GM11168 (cell line): Measurements from ENCODE around the gene GRID1.

Experiments used
- in situ Hi-C: fragments of 300-500 bp; cut with MboI; formaldehyde crosslinking; loops from one replicate; pipeline ENCODE4 v1.12.0; 2022; ENCODE audit warnings: low sequenced_read_pairs; ENCODE audit not compliant: unreplicated experiment

The GRID1 gene

GRCh38 chr10:85927952-85928665 is 438.5 kb downstream of the GRID1 start:
- in situ Hi-C loops: no loop called here

GRCh38 chr10:85926986-85927385 is 439.6 kb downstream of the GRID1 start:
- in situ Hi-C loops: no loop called here

GRCh38 chr10:85926136-85926535 is 440.5 kb downstream of the GRID1 start:
- in situ Hi-C loops: no loop called here

DNA sequence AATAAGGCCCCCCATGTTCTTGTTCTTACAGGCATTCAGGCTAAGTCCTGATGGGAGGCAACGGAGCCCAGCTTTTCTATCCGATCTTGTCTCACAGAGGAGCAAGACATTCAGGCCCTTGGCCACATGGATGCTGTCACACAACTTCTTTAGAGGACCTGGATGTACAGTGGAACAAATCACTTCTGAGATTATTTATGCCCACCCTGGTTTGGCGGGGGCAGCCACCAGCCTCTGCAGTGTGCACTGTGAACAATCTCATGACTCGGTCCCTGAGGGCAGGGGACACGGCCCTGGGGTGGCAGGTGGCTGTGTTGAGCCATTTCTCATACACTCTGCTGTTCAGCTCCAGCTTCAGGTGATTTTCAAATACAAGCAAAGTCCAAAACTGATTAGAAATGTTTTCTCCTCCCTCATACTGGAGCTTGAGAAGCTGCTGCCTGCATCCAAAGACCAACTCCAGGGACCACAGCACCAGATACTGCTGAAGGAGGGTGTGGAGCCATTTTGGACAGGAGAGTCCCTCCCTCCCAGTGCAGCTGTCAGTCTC is 441.3 kb downstream of the GRID1 start:
- in situ Hi-C loops: no loop called here

GRCh38 chr10:85924382-85925102 is 442.1 kb downstream of the GRID1 start:
- in situ Hi-C loops: no loop called here

- in situ Hi-C loops: no loop called here
These were observed 444.1 kb downstream of the GRID1 start for GRCh38 chr10:85922356-85923129.

DNA sequence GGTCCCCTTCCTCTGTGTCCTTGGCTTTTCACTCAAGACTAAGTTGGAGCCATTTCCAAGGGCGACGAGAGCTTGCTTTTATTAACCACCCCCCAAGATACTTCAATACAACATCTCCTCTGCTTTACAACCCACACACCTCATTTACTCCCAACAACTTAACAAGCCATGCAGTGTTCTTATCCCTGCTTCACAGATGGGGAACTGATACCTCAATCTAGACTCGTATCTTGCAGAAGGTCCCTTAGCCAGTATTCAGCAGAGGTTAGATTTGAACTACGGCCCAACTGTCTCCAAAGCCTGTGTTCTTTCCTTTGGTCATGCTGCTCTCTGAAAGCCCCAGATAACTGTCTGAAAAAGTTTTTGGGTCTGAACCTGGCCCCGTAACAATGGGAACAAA is 444.8 kb downstream of the GRID1 start:
- in situ Hi-C loops: no loop called here

- in situ Hi-C loops: no loop called here
These were observed 446.3 kb downstream of the GRID1 start for GRCh38 chr10:85920311-85920710.

DNA sequence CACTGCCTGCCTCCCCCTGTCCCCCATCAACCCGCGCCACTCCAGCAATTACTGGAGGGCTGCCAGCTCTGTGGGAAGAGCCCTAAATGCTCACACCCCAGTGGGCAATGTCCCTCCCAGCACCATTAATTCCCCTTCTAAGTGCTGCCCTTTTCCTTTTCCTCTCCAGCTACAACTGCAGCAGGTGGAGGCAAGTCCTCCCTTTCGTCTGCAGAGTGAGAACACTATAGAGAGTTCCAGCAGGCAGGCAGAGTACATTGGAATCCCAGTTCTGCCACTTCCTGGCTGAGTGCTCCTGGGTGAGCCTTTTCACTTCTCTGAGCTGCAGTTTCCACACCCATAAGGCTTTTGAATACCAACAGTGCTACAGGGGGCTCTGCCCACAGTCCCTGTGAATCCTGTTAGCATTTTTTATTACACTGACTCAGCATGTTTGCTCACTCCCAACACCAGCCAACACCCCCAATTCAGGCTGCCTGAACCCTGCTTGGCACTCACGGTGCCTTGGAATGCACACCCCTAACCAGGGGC is 447.0 kb downstream of the GRID1 start:
- in situ Hi-C loops: no loop called here

GRCh38 chr10:85918371-85918770 is 448.2 kb downstream of the GRID1 start:
- in situ Hi-C loops: no loop called here

DNA sequence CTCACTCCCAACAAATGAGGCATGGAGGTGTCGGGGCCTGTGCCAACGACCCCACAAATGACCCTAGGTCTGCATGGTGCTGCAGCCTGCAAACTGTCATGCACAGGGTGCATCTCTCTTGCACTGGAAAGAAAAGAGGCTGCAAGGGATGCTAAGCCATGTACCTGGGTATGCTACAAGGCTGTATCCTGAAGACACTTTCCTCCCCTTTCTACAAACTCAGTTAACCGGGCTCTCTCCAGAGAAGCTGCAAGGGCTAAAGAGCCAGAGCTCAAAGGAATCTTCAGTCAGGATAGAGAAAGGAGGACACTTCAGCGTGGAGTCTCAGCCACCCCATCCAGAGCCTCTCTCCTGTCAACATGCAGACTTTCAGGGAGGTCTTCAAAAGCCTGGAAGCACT is 449.0 kb downstream of the GRID1 start:
- in situ Hi-C loops: no loop called here

GRCh38 chr10:85916994-85917573 is 449.5 kb downstream of the GRID1 start:
- in situ Hi-C loops: no loop called here

DNA sequence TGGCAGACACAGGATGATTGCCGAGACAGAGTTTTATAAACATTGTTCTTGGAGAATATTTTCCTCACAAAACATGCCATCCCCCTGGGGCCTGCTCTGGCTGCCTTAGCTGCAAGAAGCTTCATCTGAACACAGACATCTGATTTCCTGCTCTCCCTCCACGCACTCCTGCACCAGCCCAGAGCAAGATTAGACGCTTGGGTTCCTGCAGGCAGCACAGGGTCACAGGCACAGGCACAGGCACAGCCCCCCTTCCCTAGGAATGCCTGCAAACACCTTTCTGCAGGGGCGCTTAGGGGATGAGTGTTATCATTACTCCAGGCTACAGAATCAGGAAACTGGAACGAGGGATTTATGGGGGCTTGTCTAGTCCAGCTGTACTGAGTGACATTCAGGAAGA is 450.3 kb downstream of the GRID1 start:
- in situ Hi-C loops: no loop called here

DNA sequence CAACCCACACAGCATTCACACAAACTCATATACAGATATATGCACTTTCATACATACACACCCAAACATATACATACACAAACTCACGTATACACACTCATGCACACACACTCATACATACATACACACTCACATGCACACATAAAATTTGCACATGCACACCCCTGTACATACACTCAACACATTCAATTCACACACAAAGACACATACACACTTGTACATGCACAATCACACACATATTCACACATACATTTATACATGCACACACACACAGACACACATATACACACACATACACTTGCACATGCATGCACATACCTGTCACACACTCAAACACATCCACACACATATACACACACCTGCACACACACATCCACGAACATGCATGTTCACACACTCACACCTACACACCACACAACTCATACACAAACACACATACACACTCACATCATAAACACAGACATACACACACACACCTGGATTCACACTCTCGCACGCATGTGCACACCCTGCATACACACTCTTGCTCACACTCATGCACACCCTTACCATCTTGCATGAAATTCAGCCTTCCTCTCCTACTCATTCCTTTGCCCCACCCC is 451.2 kb downstream of the GRID1 start:
- in situ Hi-C loops: no loop called here

DNA sequence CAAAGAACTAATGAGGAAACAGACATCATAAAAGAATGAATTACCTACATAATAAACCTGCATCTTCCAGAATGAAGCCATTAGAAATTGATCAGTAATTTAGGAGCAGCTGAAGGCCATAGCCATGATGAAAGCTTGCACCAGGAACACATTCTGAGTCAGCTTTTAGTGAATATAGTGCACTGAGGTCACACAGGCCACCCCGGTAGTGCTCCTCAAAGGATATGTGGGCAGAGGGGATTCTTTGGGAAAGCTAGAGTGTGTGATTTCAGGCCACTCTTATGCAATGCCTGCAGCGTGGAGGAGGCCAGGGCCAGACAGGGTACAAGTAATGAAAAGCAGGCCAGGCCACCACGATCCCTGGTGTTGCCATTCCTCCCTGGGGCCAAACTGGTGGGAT is 451.9 kb downstream of the GRID1 start:
- in situ Hi-C loops: no loop called here

GRCh38 chr10:85908462-85908861 is 458.1 kb downstream of the GRID1 start:
- in situ Hi-C loops: no loop called here

- in situ Hi-C loops: no loop called here
These were observed 464.5 kb downstream of the GRID1 start for GRCh38 chr10:85902051-85902450.

- in situ Hi-C loops: no loop called here
These were observed 465.0 kb downstream of the GRID1 start for GRCh38 chr10:85901599-85901998.

DNA sequence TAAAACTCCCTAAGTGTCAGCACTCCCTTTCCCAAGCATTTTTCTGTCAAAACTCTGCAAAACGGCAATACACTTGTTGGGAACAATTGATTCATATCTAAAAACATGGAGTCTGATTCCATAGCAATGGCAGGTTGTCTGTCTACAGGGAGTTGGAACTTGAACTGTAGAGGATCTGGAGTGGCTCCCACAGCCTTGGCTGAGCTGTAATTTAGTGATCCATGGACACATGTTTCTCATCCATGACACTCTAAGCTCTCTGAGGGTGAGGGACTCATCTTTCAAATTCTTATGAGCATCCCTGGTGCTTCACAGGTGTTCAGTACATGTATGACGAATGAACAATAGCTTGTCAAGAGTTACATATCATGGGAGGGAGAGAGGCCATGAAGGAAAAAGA is 466.1 kb downstream of the GRID1 start:
- in situ Hi-C loops: no loop called here

DNA sequence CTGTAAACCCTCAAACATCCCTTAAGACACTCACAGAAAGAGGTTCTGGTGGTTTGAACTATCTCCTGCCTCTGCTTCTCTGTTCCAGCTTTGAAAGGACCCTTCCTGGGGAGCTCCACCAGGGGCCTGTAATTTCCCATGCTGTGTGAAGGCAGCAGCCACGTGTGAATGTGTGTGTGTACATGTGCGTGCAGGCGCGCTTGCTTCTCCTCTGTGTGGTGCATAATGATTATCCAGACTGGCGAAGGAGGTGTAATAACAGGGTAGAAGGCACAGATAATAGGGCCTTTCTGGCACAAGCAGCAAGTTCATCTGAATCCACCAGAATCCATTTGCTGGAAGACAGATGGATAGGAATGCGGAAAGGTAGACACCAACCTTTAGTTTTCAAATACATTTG is 466.5 kb downstream of the GRID1 start:
- in situ Hi-C loops: no loop called here
